CD4-positive, alpha-beta T cell treated with Interleukin-10 for 1 hour (primary cell): ENCODE results near the gene ELP5.
"Not testable (repeated sequence)": the region's sequence is repeated elsewhere in the genome, so short reads cannot be mapped to it uniquely, and the experiment has no call there.

ENCODE experiments used
- DNase-seq: peaks from one replicate; pipeline ENCODE4 v3.0.0-alpha.2; 2020

Gene ELP5

DNA sequence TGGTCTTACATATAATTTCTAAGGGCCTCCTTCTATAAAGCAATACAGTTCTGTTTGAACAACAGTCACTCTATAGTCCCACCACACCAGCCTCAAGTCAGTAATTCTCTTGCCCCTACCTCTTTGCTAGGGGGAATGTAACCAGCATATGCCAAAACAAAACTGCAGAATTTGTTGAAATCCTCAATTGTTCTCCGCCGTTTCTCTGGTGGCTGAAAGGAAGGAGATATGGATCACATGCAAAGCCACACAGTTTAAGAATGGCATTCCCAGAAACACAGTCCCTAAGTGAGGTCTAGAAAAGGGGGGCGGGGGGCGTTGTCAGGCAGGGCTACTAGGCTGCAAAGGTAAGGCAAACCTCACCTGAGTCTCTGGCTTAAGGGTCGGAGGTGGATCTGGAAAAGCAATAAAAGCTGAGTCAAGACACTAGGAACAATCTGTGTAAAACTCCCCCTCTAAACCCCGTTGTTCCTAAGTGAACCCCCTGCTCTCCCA is 14.7 kb upstream of the ELP5 start:
- DNase-seq, result no peak

DNA sequence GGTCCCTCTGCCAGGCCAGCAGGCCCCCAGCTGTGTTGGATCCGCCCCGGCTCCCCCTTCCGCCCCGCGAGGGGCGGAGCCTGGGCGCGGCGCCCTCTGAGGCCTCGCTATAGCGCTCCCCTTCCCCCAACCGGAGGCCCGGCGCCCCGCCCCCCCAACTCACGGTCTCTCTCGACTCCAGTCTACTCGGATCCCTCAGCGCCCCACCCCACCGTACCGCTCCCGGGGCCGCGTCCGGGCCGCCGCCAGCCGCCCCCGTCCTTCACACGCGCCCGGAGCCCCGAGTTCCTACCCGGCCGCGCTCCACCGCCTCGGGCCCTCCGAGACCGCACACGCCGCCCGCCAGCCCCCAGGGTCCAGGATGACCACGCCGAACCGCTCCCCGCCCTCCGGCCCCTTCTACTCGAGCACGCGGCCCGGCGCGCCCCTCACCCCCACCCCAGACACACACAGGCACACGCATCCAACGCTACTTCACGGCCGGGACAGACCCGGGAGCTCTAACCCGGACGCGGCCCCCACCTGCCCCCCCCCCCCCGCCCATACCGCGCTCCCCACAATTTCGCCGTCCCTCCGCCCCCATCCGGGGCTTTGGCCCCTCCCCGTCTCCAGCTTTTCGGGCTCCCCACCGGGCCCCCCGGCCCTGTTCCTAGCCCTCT is 14.1 kb upstream of the ELP5 start:
- DNase-seq, result peak; percentile 89

DNA sequence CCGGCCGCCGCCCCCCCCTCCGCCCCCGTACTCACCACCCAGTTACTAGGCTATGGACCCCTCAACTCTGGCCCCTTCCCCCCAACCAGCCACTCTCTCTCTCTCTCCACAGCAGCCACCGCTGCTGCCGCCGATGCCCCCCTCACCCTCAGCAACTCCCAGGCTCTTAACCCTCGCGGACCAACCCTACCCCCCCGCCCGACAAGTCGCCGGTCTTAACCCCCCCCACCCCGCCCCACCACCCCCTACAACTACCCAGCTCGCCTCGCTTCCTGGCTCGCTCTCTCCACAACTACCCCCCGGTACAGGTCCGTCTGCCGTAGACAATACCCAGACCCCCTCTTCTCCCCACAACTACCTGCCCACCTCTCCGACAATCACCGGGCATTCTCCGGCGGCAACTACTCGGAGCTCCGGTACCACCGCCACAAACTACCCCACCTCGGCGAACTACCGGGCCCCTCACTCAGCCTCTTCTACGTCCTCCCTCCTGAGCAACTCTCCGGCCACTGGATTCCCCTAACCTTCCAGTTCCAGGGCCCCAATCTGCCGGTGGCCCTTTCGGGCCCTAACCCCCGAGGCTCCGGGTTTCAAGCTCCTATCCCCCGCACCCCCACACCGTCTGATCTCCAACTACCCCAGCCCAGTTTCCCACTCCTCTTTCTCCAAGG is 13.5 kb upstream of the ELP5 start:
- peak; percentile 56 for DNase-seq

DNA sequence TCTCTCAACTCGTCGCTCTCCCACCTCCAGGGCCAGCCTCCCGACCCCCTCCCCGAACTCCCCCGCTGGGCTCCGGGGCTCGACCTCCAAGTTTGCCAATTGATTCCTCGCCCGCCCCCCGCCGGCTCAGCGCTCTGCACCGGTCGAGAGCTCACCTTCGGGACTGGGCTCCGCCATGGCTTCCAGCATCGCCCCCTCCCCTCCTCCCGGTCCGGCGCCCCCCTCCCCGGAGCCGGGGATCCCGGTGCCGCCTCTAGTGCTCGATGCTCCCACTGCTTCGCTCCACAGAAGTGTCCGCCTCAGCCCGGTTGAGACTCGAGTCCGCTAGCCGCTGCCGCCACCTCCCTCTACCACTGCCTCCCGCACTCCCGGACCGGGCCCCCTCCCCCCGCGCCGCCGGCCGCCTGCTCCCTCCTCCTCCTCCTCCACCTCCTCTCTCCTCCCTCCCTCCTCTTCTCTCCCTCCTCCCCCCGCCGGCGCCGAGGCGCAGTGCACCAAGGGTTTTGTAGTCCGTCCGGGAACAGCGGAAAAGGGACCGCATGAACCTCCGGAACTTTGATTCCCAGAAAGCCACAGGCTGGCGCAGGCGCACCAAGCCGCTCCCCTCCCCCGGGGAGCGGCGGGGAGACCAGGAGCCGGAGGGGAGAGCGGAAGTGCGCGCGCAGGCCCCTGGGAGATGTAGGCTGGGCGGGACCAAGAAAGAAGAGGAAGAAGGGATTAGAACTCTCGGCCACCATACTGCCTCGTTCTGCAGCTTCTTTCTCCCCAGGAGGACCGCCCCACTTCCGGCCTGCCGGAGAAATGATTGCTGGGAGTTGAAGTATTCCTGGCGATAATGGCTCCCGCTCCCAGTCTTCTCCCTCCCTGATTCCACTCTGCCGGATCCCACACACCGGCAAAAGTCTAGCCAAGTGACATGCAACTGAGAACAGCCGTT is 12.7 kb upstream of the ELP5 start, which contains the start of gene PHF23:
PHF23 (minus strand) TSS at position 367 of the 937 bp plus-strand sequence; CDS start at position 189, 178 bp downstream.
- peak; percentile 99 for DNase-seq

DNA sequence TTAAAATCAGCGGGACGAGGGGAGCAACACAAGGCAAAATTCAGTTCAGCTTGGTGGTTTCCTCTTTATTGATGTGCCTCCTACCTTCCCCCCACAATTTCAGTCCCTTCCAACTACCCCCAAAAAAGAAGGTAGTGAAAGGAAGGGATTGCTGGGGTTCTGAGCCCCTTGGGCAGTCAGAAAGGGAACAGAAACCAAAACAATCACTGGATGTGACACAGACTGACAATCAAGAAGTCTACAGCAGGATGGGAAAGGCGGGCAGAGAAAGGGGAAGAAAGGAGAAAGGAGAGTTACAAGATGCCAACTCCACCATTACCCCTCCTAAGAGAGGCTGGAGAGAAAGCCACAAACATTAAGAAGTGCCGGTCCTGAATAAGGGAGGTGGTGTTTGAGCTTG is 11.6 kb upstream of the ELP5 start:
- DNase-seq, result no peak

DNA sequence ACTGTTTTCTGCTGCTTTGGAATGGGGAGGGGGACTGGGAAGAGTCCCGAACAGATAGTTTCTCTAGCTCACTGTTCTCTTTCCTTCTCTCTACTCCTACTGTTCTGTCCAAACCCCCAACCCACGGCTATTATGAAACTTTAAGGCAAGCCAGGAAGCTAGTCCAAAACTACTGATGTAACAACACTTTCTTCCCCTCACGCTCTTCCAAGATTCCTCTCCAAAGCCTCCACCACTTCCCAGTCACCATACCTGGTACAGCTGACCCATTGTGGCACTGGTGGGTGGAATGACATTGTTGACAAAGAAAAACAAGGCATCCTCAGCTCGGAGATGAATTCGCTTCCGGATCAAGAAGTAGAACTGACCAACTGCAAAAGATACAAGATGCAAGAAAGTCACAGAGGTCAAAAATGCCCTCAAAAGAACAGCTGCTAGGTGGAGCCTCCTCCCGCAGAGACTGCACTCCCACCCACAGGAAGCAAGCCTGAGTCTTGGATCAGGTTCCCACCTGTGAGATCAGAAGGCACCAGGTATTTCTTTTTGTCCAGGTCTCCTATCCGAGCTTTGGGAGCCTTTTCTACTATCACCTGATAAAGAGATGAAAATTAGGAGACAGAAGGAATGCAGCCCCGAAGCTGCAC is 10.8 kb upstream of the ELP5 start:
- no peak for DNase-seq

DNA sequence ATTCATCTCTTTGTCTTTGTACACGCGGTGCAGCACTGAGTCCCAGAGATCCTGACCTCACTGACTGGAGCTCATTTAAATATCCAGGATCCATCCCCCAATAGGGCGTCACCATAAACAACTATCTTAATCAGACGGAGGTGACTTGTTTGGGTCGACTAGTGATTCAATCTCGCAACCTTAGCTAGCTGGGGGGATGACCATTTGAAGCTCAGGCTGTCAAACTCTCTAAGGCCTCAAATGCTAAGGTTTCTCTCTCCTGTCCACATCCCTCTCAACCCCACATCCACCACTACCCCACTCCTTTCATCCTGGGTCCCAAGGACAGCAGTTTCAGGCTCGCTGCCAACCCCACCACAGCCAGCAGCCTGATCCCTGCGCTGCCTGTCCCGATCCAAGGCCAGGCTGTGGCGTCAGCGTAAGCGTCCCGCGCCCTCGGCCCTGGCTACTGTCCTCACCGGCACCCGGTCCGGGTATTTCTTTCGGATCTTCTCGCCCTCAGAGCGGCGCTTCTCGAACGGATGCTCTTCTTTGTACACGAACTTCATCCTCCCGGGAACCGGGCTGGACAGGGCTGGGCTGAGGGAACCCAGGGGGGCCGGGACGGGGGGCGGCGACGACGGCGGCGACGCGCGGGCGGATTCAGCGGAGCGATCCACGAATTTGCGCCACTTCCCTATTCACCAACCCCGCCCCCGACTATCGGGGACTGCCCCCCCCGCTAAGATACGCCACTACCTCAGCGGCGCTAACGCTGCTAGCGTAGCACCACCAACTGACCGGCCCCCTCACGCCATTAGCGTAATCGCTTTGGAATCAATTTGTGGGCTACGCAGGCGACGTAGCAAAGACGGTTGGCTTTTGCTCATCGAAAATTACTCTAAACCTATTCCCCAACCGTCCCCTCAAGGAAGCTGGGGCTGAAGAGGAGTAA is 10.0 kb upstream of the ELP5 start, which contains the start of gene GABARAP:
GABARAP (minus strand) TSS at position 667 of the 934 bp plus-strand sequence; CDS start at position 548, 119 bp downstream.
- peak; percentile 94 for DNase-seq

DNA sequence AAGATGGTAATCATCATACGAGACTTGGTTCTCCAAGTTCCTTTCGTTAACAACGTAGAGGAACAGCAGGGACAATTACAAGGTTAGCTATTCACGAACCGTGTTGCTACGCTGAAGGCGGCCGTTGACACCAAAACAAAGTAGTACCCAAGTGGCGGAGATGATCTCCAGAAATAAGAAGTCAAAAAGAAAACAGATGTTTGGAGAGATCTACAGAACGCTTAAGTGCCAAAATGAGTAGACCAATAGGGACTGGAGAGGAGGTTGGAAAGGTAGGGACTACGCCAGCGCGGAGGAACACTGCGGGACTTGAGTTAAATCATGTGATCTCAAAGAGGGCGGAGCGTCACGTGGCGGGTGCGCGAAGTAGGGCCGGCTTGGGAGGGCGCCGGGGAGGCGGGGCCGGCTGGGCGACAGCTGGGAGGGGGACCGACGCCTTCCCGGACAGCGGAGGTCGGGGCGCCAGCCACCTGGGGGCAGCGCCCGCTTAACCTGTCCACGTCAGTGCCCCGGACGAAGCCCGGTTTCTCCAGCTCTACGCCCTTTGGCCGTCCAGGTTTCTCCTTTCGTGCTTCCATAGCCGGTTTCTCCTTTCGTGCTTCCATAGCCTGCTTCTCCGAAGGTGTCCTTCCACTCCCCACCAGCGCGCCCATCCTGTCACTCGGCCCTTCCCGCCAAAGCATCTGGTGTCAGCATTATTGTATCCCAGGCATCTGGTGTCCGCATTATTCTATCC is 9.1 kb upstream of the ELP5 start:
- peak; percentile 95 for DNase-seq

DNA sequence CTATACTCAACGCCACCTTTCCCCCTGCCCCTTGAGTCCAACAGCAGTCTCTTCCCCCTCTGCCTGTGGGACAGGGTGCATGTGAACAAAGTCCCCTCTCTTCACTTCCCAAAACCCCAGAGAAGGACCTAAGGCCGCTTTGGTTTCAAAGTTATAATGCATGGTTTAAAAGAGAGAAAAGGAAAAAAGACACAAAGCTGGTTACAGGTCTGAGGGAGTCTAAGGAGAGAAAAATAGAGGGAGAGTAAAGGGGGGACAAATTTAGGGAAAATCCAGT is 8.6 kb upstream of the ELP5 start:
- no peak for DNase-seq

DNA sequence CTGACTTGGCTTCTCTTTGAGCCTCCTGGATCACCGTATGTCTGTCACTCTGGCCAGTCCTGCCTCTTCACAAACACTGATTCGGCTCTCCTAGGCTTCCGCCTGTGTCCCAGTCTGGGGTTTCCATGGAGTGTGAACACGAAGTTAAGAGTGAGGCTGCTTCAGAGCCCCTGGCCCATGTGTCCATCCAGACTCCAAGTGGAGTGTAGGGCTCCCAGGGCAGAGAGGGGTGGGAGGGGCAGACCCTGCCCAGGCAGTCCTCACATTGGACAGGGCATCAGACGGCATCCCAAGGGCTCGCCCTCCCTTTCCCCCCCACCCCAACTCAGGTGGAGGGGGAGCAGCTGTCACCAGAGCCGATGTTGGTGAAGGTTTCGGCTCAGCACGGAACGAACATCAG is 8.2 kb upstream of the ELP5 start:
- DNase-seq, result not testable (repeated sequence)

DNA sequence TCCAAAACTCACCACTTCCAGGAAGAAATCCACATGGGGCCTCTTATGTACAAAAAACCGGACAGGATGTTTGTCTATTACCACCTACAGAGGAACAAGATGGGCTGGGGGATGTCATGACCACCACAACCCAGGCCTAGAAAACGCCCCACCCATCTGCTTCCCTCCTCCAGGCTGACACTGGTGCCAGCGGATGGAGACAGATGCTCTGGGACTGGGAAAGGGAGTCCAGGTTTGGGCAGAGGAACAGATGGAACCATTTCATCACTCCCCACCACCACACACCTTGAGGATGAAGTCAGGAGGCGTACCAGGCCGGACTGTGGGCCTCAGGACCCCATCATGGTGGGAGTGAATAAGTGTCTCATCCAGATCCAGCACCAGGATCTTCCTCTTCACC is 5.2 kb upstream of the ELP5 start:
- DNase-seq, result no peak

DNA sequence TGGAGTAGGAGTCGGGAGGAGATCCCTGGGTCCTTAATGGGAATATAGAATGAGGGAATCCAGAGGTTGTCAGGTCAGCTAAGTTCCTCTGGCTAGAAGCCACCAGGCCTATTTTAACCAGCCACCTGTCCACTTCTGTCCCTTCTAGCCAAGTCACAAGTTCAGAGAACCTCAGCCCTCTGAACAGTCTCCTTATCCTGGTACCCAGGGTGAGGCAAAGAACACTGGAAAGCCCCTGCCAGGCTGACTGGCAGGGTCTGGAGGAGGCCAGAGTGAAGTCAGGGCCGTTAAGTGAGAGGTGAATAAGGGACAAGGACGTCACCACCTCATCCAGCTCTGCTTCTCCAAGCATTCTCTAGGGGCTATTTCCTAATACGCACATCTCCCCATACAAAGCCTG is 3.2 kb upstream of the ELP5 start:
- DNase-seq, result no peak

DNA sequence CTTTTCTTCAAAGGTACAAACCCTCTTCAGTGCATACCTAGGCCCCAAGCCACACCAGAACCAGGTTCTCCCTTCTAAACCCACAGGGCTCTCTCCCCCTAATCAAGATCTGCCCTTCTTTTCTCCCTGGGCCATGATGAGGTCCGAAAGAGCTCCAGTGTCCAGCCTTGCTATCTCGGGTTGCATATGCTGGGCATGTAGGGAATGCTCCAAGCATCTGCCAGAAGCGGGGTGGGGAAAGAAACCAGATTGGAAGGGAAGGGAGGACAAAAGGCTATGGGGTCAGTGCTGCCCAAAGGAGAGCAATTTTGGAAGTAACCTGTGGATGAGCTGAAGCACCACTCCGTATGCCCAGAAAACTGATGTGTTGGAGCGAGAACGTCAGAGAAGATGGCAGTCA is 2.8 kb upstream of the ELP5 start:
- no peak for DNase-seq

DNA sequence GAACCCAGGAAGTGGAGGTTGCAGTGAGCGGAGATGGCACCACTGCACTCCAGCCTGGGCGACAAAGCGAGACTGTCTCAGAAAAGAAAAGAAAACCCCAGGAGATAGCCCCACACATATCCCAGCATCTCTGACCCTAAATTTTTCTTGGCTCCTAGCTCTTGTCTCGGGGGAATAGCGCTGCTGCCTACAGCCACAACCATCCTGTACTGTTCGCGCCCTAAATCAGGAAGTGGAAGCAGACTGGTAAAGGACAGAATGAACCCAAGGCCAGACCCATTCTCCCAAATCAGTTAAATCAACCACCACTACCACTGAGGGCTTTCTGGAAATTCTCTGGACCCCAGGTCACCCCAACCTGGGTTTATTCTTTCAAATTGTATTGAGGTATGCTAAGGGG is 2.2 kb upstream of the ELP5 start:
- no peak for DNase-seq

DNA sequence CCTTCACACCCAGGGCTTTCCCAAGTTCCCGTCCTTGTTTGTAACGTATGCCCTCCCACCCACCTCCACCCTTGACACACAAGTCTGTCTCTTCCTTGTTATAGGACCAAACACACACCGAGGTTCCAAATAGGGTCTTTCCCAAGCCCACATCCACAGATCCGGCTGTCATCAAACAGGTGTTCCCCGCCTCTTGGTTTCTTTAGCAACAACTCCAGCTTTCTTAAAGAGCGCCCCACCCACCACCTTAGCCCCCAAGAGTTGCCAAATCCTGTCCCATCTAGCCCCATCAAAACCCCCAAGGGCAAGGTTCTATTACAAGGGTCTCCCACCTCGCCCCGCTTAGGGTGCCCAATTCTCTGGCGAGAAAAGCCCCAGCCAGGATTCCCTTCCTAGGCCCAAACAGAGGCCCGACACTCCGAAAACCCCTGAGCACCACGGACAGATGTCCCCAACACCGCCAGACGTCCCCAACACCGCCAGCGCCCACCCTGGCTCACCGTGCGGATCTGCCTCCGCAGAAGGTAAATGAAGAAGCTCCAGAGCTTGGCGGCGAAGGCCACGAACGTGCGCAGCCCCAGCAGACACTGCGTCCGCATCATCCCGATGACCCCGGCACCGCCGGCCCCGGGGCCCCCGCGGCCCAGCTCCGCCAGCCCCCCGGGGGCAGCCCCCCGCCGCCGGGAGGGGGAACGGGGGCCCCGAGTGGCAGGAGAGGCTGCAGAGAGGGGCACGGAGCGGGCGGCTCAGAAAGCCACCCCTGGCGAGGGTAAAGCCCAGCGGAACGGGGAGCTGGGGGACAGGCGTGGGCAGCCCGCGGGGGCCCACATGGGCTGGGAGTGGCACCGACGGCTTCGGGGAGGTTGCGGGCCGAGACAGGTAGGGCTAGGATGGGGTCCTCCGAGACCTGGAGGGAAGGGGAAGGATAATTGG is 1.1 kb upstream of the ELP5 start:
- DNase-seq, result peak; percentile 75

DNA sequence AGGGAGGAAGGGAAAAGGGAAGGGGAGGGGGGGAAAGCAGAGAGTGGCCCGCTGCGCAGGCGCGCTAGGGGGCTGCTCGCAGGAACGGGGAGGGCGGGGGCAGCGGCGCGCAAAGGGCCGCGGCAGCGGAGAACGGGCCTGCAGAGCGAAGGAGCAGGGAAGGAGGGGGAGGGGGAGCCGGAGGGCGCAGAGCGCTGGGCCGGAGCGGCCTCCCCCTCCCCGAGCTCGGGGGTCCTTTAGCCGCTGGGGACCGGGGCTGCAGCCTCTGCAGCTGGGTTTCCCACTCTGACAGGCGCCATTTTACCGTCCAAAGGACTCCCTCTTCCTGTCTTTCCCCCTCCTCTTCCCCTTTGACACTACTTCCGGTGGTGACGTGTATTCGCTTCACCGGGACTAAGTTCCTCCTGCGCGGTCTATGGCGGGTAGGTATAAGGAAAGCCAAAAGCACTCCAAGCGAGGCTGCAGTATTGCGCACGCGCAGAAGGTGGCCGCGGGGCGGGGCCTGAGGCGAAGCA is 297 bp upstream of the ELP5 start, which contains the start of gene CTDNEP1:
CTDNEP1 (minus strand) TSS at position 74 of the 515 bp plus-strand sequence. CDS start 438 bp downstream, outside the sequence.
- DNase-seq, result peak; percentile 99

DNA sequence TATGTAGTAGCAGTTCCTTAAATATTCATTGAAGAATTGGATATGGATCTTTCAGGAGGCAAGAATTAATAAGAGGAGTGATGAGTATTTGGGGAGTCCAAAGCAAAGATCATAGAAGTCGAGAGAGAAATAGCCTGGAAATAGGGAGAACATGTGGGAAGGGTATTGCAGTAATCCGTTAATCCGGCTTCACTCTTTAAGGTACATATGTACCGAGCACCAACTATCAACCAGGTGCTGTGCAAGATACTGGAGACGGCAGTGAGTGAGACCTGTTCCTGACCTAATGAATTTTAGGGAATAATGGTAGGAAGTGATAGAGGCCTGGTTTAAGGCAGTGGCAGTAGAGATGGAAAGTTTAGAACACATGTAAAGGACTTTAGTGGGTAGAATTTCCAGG is 1.1 kb downstream of the ELP5 start:
- no peak for DNase-seq

DNA sequence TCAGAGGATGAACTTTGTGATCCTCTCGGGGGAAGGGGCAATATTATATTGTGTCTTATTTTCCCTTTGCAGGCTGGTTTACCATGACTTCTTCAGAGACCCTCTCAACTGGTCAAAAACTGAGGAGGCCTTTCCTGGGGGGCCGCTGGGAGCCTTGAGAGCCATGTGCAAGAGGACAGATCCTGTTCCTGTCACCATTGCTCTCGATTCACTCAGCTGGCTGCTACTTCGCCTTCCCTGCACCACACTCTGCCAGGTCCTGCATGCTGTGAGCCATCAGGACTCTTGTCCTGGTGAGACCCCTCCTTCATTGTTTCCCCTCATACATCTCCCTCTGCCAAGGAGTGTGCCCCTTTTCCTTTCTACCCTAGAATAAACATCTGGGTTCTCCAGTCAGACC is 2.5 kb downstream of the ELP5 start:
- no peak for DNase-seq

DNA sequence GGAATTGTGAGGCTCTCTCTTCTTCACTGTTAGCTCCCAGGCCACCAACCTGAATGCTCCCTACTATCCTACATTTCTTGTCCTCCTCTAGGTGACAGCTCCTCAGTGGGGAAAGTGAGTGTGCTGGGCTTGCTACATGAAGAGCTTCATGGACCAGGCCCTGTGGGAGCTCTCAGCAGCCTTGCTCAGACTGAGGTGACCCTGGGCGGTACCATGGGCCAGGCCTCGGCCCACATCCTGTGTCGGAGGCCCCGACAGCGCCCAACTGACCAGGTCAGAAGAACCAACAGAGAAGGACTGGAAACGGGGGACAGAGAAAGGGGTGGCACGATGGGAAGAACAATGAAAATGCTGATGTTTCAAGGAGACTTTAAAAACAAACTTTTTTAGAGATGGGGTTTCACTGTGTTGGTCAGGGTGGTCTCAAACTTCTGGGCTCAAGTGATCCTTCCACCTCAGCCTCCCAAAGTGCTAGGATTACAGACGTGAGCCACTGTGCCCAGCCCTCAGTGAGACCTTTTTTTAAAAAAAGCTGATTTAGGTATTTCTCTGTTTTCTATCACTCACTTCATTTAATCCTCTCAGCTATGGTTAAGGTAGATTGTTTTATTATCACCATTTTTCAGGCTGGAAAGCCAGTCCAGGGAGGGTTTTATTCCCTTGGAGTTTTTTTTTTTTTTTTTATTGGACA is 4.9 kb downstream of the ELP5 start:
- DNase-seq, result no peak
